Omental fat pad (tissue), 4 donors: Measurements from ENCODE around the gene PRKD1. TPM values are rescaled to one million over a fixed set of nuclear protein-coding genes. Genes with fewer than 3 reads are reported as not detected.

Source experiments
- ATAC-seq: fragments of 150-250 bp; one replicate; pipeline ENCODE4 v1.9.1; 2016; ENCODE audit warnings: mild to moderate bottlenecking, moderate library complexity; ENCODE audit not compliant: low FRiP score
- DNase-seq: peaks from one replicate; pipeline ENCODE4 v3.0.0-alpha.2; 2019; ENCODE audit warnings: low spot score
- total RNA-seq, 4 donors: library from RNA; depleted of rRNA; stranded (reverse); fragments of >200 nt; gene quantifications; one replicate each; pipeline ENCODE4 v1.1.0, GENCODE V29; 2016
- TF ChIP-seq, protein P1 (sequence below), 3 donors: fragments of 450-650 bp; IDR thresholded peaks; one replicate each; pipeline ENCODE4 v1.5.1; 2016 to 2017; ENCODE audit warnings: antibody characterized with exemption in 3 of 3, mild to moderate bottlenecking in 3 of 3, moderate library complexity in 2 of 3

Gene PRKD1
- total RNA-seq, 4 donors from 2014 or later: 9.1 to 34.7 (median 14.6) TPM

- DNase-seq: no peak
- TF ChIP-seq, protein P1, sequence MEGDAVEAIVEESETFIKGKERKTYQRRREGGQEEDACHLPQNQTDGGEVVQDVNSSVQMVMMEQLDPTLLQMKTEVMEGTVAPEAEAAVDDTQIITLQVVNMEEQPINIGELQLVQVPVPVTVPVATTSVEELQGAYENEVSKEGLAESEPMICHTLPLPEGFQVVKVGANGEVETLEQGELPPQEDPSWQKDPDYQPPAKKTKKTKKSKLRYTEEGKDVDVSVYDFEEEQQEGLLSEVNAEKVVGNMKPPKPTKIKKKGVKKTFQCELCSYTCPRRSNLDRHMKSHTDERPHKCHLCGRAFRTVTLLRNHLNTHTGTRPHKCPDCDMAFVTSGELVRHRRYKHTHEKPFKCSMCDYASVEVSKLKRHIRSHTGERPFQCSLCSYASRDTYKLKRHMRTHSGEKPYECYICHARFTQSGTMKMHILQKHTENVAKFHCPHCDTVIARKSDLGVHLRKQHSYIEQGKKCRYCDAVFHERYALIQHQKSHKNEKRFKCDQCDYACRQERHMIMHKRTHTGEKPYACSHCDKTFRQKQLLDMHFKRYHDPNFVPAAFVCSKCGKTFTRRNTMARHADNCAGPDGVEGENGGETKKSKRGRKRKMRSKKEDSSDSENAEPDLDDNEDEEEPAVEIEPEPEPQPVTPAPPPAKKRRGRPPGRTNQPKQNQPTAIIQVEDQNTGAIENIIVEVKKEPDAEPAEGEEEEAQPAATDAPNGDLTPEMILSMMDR (IDR thresholded peaks at IDR 0.05): no peak
- ATAC-seq: no peak
Observed at GRCh38 chr14:29618323-29619067, 309.2 kb downstream of the PRKD1 start.

DNA sequence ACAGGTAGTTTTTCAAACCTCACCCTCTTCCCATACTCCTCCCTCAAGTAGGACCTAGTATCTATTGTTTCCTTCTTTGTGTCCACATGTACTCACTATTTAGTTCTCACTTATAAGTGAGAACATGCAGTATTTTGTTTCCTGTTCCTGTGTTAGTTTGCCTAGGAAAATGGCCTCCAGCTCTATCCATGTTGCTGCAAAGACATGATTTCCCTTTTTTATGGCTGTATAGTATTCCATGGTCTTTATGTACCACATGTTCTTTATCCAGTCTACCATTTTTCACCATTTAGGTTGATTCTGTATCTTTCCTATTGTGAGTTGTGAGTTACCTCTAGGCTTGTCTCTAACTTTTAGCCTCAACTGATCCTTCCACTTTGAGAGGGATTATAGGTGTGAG lies 310.7 kb downstream of the PRKD1 start:
- TF ChIP-seq, protein P1 (IDR thresholded peaks at IDR 0.05): no peak
- DNase-seq (no peak), ATAC-seq (no peak)

- no peak for DNase-seq
- TF ChIP-seq, protein P1 (IDR thresholded peaks at IDR 0.05): no peak
- ATAC-seq: no peak
Observed at GRCh38 chr14:29608861-29609260, 318.8 kb downstream of the PRKD1 start.

DNA sequence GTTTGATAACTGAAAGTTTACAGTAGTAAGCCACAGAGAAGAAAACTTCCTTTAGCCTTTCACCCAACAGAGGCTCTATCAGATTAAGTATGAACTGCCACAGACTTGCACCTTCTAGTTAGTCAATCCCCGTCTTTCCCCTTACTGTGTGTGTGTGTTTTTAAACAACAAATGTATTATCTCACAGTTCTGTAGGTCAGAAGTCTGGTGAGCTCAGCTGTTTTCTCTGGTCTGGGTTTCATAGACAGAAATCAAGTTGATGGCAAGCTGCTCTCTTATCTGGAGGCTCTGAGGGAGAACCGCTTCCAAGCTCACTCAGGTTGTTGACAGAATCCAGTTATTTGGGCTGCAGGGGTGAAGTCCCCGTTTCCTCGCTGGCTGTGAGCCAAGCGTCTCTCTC lies 320.5 kb downstream of the PRKD1 start:
- DNase-seq (no peak), ATAC-seq (no peak)
- TF ChIP-seq, protein P1 (IDR thresholded peaks at IDR 0.05): no peak

- ATAC-seq: no peak
- DNase-seq: no peak
- TF ChIP-seq, protein P1 (IDR thresholded peaks at IDR 0.05): no peak
Observed at GRCh38 chr14:29603696-29604095, 324.0 kb downstream of the PRKD1 start.

DNA sequence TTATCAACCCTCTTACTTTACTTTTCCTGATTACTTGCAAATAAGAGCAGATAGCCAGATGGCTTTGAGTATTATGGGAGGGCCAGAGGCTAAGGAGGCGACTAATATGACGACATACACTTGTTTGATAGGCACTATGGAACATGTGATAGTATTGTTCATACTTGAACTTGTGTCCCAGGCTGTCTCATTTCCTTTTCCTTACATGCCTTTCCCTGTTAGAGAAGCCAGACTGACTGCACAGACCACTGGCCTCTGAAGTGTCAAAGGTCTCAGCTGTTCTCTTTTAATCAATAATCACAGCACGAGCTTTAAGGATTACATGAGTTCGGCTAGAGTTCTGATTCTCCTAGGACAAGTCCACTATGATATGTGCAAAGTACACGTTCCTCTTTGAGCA lies 326.0 kb downstream of the PRKD1 start:
- TF ChIP-seq, protein P1 (IDR thresholded peaks at IDR 0.05): no peak
- no peak for DNase-seq
- ATAC-seq: no peak
